ENCODE data around the gene SUGCT. TPM values are rescaled to one million over a fixed set of nuclear protein-coding genes. Genes with fewer than 3 reads are reported as not detected.

Gene SUGCT
- total RNA-seq, 1 experiment from 2014 or later = 4.6 TPM

DNA sequence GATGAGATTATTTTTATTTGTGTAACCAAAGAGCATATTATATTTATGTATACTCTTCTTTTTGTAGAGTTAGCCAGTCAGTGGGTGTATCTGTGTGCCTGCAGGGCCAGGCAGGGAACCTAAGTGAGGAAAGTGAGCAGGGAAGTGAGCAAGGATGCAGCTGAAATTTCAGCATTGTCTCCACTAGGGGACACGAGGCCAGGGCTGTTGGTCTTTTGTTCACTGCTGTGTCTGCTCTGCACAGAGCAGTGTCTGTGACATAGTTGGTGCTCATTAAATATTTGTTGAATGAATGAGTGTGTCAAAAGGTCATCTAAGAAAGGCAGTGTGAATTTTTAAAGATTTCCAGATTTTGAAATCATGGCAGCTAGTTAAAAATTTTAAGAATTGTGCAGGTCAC, 51.8 kb downstream of the SUGCT start (continued):
- TF ChIP-seq, protein P1, sequence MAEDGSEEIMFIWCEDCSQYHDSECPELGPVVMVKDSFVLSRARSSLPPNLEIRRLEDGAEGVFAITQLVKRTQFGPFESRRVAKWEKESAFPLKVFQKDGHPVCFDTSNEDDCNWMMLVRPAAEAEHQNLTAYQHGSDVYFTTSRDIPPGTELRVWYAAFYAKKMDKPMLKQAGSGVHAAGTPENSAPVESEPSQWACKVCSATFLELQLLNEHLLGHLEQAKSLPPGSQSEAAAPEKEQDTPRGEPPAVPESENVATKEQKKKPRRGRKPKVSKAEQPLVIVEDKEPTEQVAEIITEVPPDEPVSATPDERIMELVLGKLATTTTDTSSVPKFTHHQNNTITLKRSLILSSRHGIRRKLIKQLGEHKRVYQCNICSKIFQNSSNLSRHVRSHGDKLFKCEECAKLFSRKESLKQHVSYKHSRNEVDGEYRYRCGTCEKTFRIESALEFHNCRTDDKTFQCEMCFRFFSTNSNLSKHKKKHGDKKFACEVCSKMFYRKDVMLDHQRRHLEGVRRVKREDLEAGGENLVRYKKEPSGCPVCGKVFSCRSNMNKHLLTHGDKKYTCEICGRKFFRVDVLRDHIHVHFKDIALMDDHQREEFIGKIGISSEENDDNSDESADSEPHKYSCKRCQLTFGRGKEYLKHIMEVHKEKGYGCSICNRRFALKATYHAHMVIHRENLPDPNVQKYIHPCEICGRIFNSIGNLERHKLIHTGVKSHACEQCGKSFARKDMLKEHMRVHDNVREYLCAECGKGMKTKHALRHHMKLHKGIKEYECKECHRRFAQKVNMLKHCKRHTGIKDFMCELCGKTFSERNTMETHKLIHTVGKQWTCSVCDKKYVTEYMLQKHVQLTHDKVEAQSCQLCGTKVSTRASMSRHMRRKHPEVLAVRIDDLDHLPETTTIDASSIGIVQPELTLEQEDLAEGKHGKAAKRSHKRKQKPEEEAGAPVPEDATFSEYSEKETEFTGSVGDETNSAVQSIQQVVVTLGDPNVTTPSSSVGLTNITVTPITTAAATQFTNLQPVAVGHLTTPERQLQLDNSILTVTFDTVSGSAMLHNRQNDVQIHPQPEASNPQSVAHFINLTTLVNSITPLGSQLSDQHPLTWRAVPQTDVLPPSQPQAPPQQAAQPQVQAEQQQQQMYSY (CRISPR knock-in tag; IDR thresholded peaks at IDR 0.05) = no peak
- TF ChIP-seq ZNF138 (CRISPR knock-in tag; conservative IDR thresholded peaks at IDR 0.05) (no peak), OVOL2 (CRISPR knock-in tag; IDR thresholded peaks at IDR 0.05; ENCODE audit: borderline replicate concordance) (no peak)
- TF ChIP-seq, protein P2, sequence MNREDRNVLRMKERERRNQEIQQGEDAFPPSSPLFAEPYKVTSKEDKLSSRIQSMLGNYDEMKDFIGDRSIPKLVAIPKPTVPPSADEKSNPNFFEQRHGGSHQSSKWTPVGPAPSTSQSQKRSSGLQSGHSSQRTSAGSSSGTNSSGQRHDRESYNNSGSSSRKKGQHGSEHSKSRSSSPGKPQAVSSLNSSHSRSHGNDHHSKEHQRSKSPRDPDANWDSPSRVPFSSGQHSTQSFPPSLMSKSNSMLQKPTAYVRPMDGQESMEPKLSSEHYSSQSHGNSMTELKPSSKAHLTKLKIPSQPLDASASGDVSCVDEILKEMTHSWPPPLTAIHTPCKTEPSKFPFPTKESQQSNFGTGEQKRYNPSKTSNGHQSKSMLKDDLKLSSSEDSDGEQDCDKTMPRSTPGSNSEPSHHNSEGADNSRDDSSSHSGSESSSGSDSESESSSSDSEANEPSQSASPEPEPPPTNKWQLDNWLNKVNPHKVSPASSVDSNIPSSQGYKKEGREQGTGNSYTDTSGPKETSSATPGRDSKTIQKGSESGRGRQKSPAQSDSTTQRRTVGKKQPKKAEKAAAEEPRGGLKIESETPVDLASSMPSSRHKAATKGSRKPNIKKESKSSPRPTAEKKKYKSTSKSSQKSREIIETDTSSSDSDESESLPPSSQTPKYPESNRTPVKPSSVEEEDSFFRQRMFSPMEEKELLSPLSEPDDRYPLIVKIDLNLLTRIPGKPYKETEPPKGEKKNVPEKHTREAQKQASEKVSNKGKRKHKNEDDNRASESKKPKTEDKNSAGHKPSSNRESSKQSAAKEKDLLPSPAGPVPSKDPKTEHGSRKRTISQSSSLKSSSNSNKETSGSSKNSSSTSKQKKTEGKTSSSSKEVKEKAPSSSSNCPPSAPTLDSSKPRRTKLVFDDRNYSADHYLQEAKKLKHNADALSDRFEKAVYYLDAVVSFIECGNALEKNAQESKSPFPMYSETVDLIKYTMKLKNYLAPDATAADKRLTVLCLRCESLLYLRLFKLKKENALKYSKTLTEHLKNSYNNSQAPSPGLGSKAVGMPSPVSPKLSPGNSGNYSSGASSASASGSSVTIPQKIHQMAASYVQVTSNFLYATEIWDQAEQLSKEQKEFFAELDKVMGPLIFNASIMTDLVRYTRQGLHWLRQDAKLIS (CRISPR knock-in tag; IDR thresholded peaks at IDR 0.05; ENCODE audit: borderline replicate concordance) = no peak

DNA sequence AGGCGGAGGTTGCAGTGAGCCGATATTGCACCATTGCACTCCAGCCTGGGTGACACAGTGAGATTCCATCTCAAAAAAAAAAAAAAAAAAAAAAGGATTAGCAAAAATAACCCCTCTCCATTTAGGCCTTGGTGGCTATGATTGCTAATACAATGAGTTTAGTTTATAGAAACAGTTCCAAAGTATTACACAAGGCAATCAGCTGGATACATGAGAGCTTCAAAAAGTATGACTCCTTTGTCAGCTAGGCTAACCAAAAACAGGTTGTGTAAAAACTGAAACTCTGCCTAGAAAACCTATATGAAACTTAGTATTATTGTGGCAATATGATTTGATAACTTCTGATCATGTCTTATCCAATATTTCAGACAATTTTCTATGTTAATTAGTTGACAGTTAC, 57.2 kb downstream of the SUGCT start:
- Mint-ChIP-seq H3K4me1 (no peaks in the 10 kb centered on the region), H3K36me3 (no peaks in the 10 kb centered on the region), H3K4me3 (no peak overlapping the region), H3K27me3 (ENCODE audit: low read depth) (no peaks in the 10 kb centered on the region), H3K9me3 (no peaks in the 10 kb centered on the region), H3K27ac (no peak overlapping the region)
- CTCF ChIA-PET = no interaction called here
- TF ChIP-seq FOXP1 (CRISPR knock-in tag; IDR thresholded peaks at IDR 0.05; ENCODE audit: borderline replicate concordance) (no peak), CBFB (CRISPR knock-in tag; IDR thresholded peaks at IDR 0.05; ENCODE audit: low read depth) (no peak), JAZF1 (CRISPR knock-in tag; IDR thresholded peaks at IDR 0.05) (no peak), NFYB (CRISPR knock-in tag; conservative IDR thresholded peaks at IDR 0.05; ENCODE audit: low read depth) (no peak), NR3C1 (CRISPR knock-in tag; conservative IDR thresholded peaks at IDR 0.05; ENCODE audit: low read depth) (no peak), KAT7 (CRISPR knock-in tag; IDR thresholded peaks at IDR 0.05; ENCODE audit: borderline replicate concordance) (no peak), TCF7 (CRISPR knock-in tag; IDR thresholded peaks at IDR 0.05; ENCODE audit: low read depth) (no peak), JUN (CRISPR knock-in tag; IDR thresholded peaks at IDR 0.05) (no peak), IRF2 (CRISPR knock-in tag; IDR thresholded peaks at IDR 0.05; ENCODE audit: borderline replicate concordance, low read depth) (no peak)
- TF ChIP-seq, protein P3, sequence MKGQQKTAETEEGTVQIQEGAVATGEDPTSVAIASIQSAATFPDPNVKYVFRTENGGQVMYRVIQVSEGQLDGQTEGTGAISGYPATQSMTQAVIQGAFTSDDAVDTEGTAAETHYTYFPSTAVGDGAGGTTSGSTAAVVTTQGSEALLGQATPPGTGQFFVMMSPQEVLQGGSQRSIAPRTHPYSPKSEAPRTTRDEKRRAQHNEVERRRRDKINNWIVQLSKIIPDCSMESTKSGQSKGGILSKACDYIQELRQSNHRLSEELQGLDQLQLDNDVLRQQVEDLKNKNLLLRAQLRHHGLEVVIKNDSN (CRISPR knock-in tag; IDR thresholded peaks at IDR 0.05) = no peak
- TF ChIP-seq, protein P4, sequence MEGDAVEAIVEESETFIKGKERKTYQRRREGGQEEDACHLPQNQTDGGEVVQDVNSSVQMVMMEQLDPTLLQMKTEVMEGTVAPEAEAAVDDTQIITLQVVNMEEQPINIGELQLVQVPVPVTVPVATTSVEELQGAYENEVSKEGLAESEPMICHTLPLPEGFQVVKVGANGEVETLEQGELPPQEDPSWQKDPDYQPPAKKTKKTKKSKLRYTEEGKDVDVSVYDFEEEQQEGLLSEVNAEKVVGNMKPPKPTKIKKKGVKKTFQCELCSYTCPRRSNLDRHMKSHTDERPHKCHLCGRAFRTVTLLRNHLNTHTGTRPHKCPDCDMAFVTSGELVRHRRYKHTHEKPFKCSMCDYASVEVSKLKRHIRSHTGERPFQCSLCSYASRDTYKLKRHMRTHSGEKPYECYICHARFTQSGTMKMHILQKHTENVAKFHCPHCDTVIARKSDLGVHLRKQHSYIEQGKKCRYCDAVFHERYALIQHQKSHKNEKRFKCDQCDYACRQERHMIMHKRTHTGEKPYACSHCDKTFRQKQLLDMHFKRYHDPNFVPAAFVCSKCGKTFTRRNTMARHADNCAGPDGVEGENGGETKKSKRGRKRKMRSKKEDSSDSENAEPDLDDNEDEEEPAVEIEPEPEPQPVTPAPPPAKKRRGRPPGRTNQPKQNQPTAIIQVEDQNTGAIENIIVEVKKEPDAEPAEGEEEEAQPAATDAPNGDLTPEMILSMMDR (IDR thresholded peaks at IDR 0.05) = no peak
- TF ChIP-seq, protein P5, sequence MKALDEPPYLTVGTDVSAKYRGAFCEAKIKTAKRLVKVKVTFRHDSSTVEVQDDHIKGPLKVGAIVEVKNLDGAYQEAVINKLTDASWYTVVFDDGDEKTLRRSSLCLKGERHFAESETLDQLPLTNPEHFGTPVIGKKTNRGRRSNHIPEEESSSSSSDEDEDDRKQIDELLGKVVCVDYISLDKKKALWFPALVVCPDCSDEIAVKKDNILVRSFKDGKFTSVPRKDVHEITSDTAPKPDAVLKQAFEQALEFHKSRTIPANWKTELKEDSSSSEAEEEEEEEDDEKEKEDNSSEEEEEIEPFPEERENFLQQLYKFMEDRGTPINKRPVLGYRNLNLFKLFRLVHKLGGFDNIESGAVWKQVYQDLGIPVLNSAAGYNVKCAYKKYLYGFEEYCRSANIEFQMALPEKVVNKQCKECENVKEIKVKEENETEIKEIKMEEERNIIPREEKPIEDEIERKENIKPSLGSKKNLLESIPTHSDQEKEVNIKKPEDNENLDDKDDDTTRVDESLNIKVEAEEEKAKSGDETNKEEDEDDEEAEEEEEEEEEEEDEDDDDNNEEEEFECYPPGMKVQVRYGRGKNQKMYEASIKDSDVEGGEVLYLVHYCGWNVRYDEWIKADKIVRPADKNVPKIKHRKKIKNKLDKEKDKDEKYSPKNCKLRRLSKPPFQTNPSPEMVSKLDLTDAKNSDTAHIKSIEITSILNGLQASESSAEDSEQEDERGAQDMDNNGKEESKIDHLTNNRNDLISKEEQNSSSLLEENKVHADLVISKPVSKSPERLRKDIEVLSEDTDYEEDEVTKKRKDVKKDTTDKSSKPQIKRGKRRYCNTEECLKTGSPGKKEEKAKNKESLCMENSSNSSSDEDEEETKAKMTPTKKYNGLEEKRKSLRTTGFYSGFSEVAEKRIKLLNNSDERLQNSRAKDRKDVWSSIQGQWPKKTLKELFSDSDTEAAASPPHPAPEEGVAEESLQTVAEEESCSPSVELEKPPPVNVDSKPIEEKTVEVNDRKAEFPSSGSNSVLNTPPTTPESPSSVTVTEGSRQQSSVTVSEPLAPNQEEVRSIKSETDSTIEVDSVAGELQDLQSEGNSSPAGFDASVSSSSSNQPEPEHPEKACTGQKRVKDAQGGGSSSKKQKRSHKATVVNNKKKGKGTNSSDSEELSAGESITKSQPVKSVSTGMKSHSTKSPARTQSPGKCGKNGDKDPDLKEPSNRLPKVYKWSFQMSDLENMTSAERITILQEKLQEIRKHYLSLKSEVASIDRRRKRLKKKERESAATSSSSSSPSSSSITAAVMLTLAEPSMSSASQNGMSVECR (CRISPR knock-in tag; IDR thresholded peaks at IDR 0.05; ENCODE audit: borderline replicate concordance) = no peak
- TF ChIP-seq, protein P6, sequence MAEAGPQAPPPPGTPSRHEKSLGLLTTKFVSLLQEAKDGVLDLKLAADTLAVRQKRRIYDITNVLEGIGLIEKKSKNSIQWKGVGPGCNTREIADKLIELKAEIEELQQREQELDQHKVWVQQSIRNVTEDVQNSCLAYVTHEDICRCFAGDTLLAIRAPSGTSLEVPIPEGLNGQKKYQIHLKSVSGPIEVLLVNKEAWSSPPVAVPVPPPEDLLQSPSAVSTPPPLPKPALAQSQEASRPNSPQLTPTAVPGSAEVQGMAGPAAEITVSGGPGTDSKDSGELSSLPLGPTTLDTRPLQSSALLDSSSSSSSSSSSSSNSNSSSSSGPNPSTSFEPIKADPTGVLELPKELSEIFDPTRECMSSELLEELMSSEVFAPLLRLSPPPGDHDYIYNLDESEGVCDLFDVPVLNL (CRISPR knock-in tag; IDR thresholded peaks at IDR 0.05; ENCODE audit: borderline replicate concordance, low read depth) = no peak
- TF ChIP-seq, protein P7, sequence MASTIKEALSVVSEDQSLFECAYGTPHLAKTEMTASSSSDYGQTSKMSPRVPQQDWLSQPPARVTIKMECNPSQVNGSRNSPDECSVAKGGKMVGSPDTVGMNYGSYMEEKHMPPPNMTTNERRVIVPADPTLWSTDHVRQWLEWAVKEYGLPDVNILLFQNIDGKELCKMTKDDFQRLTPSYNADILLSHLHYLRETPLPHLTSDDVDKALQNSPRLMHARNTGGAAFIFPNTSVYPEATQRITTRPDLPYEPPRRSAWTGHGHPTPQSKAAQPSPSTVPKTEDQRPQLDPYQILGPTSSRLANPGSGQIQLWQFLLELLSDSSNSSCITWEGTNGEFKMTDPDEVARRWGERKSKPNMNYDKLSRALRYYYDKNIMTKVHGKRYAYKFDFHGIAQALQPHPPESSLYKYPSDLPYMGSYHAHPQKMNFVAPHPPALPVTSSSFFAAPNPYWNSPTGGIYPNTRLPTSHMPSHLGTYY (CRISPR knock-in tag; IDR thresholded peaks at IDR 0.05) = no peak
- no peak for DNase-seq (ENCODE audit: low spot score)
- POLR2A ChIA-PET = no interaction called here
- no peak for ATAC-seq
